GOT3 (cell line): ENCODE results near the gene APPBP2.
"Not testable (repeated sequence)": the region's sequence is repeated elsewhere in the genome, so short reads cannot be mapped to it uniquely, and the experiment has no call there.

ENCODE experiments used
- DNase-seq: peaks from one replicate; lab custom pipeline; 2025; ENCODE audit warnings: mixed read lengths; lab: John Stamatoyannopoulos, UW

Gene APPBP2, protein sequence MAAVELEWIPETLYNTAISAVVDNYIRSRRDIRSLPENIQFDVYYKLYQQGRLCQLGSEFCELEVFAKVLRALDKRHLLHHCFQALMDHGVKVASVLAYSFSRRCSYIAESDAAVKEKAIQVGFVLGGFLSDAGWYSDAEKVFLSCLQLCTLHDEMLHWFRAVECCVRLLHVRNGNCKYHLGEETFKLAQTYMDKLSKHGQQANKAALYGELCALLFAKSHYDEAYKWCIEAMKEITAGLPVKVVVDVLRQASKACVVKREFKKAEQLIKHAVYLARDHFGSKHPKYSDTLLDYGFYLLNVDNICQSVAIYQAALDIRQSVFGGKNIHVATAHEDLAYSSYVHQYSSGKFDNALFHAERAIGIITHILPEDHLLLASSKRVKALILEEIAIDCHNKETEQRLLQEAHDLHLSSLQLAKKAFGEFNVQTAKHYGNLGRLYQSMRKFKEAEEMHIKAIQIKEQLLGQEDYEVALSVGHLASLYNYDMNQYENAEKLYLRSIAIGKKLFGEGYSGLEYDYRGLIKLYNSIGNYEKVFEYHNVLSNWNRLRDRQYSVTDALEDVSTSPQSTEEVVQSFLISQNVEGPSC

GRCh38 chr17:60525685-60526514 is at the start of gene APPBP2:
Gene APPBP2 (minus strand): TSS chr17:60526242. CDS start chr17:60525931, 311 bp downstream.
- peak; percentile 44 for DNase-seq

DNA sequence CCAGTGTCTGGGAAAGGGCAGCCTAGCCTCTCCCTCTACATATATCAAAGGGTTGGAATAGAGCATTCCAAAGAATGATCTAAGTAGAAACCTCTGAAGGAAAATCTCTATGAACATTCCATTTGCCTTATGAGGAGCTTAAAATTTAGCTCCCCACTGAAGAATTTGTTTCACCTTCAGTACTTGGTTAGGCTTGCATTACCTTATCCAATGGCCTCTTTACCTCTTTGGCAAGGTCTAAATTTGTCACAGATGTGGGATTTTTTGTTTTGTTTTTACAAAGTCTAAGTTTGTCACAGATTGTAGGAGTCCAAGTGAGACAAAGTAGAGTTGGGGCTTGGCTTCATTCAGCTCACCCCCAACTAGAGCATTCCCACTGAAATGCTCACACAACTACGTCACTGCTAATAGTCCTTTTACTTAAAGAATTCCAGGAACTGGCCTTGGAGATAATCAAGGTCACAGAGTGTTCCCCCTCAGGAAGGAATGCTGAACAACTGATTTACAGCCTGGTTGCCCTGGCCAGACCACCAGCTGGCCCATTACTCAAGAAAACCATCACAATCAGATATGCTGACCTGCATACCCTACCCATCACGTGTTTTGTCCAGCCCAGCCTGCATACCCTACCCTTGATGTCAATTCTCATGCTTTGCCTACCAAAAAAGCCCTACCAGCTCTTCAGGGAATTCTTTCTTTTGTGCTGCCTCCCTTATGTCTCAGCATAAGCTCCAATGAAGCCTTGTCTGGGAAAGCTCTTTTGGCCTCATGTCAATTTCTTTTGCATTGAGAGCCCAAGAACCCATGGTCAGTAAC is 47.4 kb upstream of the APPBP2 start:
- DNase-seq = no peak

DNA sequence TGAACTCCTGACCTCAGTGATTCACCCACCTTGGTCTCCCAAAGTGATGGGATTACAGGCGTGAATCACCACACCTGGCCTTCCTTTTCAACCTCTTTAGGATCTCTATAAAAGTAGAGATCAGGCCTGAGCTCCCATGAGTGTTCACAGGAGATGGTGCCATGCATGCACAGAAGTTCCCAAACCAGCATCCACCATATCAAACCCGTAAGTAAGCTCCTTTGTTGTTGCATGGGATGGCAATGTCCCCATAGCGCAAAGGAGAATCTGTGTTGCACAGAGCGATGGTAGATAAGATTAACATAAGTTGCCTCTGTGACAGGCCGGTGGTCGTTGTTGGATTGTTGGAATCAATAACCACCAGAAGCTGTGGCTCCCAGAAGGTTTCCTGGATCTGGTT is 39.2 kb upstream of the APPBP2 start:
- no peak for DNase-seq

DNA sequence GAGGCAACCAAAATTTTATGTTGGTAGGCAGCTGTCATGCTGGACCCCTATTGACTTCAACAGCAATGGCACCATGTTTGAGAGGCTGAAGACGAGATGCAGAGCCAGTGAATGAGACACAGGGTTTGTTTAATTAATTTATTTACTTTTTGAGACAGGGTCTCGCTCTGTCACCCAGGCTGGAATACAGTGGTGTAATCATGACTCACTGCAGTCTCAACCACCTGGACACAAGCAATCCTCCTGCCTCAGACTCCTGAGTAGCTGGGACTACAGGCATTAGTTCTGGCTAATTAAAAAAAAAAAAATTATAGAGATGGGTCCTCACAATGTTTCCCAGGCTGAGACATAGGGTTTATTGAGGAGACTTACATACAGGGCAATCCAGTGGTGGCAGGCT is 37.7 kb upstream of the APPBP2 start:
- no peak for DNase-seq

DNA sequence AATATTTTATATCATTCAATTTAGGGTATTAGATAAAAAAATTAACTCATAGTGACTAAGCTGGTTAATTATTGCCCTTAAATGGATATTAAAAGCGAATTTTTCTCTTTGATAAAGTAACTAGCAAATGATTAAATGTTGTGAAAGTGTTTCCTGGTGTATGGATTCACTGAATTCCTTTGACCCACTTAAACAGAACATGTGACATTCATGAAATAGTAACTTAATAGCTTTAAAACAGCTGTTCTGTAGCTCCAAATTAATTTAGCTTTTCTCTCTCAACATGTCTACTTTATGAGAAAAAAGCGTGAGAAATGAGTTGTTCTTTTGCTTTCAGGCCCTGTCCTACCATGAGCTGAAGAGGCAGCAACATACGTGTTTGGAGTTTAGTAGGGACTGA is 36.4 kb upstream of the APPBP2 start:
- no peak for DNase-seq

- DNase-seq = no peak
These were observed 34.8 kb upstream of the APPBP2 start for GRCh38 chr17:60560860-60561257.

- DNase-seq = no peak
These were observed 34.2 kb upstream of the APPBP2 start for GRCh38 chr17:60559995-60560859.

DNA sequence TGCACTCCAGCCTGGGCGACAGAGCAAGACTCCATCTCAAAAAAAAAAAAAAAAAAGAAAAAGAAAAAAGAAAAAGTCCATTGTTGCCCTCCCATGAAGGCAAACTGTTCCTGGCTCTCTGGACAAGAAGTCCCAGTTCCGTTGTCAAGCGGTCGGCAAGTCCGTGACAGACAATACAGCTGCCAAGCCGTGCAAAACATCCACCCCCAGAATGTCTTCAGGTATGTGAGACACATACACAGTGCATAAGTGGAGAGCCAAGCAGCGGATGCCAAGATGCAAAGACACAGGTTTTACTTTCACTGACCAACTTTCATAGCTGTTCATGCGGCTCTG is 33.6 kb upstream of the APPBP2 start:
- DNase-seq = no peak

- no peak for DNase-seq
These were observed 31.8 kb upstream of the APPBP2 start for GRCh38 chr17:60557805-60558204.

GRCh38 chr17:60555786-60556185 is 29.7 kb upstream of the APPBP2 start:
- DNase-seq = no peak

DNA sequence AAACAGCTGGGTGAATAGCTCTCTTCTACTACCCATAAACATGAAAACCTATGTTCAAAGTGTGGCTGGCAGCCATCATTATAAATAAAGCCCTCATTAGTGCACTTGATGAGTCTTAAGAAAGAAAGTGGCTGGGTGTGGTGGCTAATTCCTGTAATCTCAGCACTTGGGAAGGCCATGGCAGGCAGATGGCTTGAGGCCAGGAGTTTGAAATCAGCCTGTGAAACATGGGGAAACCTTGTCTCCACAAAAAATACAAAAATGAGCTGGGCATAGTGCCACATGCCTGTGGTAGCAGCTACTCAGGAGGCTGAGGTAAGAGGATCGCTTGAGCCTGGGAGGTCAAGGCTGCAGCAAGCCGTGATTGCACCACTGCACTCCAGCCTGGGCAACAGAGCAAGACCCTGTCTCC is 28.3 kb upstream of the APPBP2 start:
- no peak for DNase-seq

DNA sequence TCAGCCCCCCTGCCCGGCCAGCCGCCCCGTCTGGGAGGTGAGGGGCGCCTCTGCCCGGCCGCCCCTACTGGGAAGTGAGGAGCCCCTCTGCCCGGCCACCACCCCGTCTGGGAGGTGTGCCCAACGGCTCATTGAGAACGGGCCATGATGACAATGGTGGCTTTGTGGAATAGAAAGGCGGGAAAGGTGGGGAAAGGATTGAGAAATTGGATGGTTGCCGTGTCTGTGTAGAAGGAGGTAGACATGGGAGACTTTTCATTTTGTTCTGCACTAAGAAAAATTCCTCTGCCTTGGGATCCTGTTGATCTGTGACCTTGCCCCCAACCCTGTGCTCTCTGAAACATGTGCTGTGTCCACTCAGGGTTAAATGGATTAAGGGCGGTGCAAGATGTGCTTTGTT is 26.2 kb upstream of the APPBP2 start:
- DNase-seq = not testable (repeated sequence)

- DNase-seq = no peak
These were observed 22.9 kb upstream of the APPBP2 start for GRCh38 chr17:60548990-60549389.

DNA sequence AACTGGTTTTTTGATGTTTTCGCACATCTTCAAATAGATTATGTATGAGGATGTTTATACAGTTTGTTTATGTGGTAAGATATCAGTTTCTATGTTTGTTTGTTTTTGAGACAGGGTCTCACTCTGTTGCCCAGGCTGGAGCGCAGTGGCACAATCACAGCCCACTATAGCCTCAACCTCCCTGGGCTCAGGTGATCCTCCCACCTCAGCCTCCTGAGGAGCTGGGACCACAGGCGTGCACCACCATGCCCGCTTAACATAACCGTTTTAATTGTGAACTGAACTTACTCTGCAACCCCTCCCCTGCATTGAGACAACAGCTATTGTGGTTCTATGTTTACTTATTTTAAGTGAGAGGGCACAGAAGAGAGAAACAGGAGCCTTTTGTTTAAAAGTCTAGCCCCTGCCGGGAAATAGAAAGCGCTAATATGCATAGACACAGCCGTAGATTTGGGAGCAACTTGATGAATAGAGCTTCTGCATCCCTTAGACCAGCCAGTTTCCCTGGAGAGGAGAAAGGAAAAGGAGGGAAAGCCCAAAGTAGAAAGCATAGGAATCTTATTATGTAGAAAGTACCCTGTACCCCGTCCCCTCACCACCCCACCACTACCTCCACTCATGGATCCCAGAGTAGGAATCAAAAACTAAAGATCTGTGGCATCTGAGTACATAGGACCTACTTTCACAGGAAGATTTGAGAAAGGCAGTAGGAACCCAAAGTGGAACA is 19.6 kb upstream of the APPBP2 start:
- DNase-seq = no peak

DNA sequence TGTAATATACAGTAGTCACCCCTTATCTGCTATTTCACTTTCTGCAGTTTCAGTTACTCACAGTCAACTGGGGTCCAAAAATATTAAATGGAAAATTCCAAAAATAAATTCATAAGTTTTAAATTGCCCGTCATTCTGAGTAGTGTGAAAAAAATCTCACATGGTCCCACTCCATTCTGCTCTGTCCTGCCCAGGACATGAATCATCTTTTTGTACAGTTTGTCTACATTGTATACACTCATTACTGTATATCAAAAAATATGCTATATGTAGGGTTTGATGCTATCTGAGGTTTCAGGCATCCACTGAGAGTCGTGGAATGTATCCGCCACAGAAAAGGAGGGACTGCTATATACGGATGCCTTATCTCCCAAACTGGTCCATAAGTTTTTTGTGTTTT is 16.0 kb upstream of the APPBP2 start:
- no peak for DNase-seq

DNA sequence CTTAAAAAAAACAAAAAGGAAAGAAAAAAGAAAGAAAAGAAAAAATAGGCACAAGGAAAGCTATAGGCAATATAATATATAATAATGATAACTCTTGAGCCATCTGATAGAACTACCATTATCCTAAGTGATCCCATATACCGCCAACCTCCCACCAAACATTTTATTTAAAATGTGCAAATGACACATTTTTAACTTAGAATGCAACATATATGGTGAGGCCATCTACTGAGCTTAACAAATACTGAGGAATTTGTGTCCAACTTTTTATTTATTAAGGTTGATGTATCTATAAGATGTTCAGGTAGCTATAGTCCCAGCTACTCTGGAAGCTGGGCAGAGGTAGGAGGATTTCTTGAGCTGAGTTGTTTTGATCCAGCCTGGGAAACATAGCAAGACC is 14.4 kb upstream of the APPBP2 start:
- no peak for DNase-seq

DNA sequence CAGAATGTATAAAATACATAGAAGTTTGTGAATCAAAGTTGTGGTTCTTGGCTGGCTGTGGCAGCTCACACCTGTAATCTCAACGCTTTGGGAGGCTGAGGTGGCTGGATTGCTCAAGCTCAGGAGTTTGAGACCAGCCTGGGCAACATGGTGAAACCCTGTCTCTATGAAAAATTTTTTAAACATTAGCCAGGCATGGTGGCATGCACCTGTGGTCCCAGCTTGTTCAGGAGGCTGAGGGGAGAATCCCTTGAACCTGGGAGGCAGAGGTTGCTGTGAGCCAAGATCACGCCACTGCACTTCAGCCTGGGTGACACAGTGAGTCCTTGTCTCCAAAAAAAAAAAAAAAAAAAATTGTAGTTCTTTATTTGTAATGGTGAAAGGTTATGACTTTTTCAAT is 13.8 kb upstream of the APPBP2 start:
- no peak for DNase-seq

- DNase-seq = no peak
These were observed 12.7 kb upstream of the APPBP2 start for GRCh38 chr17:60538726-60539125.

DNA sequence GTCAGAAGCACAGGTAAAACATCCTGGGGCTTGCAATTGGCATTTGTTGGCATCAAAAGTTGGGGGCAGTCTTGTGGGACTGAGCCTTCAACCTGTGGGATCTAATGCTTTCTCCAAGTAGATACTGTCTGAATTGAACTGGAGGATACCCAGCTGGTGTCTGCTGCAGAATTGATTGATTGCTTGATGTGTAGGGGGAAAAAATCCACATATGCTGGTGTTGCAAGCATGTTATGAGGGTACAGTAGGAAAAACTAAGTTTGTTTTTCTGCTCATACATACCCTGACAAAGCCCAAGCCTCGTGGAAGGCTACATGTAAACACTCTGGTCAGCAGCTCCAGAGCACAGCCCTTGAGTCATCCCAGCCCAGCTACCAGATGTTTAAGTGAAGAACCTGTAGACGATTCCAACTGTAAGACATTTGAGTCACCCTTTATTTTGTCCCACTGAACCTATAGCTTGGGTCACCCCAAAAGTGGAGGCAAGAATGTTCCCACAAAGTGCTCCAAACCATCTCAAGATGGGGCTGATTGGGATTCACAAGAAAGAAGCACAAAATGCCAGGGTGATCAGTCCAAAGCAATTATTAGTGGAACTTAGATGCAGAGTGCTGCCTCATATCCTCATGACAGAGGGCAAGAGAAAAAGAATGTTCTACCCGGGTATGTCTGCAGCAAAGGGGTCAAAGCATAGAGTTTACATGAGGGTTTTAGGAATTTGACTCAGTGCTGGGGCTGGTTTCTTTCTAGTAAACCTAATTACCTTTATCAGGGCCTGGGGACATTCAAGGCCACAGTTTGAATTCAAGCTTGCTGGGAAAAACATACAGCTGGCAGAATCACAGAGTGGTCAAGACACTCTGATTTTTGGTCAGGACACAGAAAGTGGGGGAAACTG is 9.6 kb upstream of the APPBP2 start:
- DNase-seq = no peak
